IMR-90 (cell line): Measurements from ENCODE around the gene TSPO.

Experiments
- BHLHE40 ChIP-seq: fragments of 150-350 bp; IDR thresholded peaks from 2 replicates; pipeline ENCODE4 v1.6.1; 2016; ENCODE audit warnings: mild to moderate bottlenecking, low read depth, low read length
- CEBPB ChIP-seq: IDR thresholded peaks from 2 replicates; pipeline ENCODE4 v1.6.1; 2012; ENCODE audit warnings: low read depth, low read length, improper control_type of control experiment
- CTCF ChIP-seq: conservative IDR thresholded peaks from 2 replicates; pipeline ENCODE4 v1.5.1; 2012; ENCODE audit warnings: mild to moderate bottlenecking, low read depth, low read length, improper control_type of control experiment
- FOS ChIP-seq: fragments of 150-350 bp; IDR thresholded peaks from 2 replicates; pipeline ENCODE4 v1.6.1; 2016; ENCODE audit warnings: low read depth, low read length
- MAFK ChIP-seq: IDR thresholded peaks from 2 replicates; pipeline ENCODE4 v1.6.1; 2012; ENCODE audit warnings: low read depth, low read length, improper control_type of control experiment
- MAZ ChIP-seq: IDR thresholded peaks from 2 replicates; pipeline ENCODE4 v1.6.1; 2012; ENCODE audit warnings: low read depth, mild to moderate bottlenecking, low read length, improper control_type of control experiment, moderate library complexity, borderline replicate concordance
- MXI1 ChIP-seq: IDR thresholded peaks from 2 replicates; pipeline ENCODE4 v1.6.1; 2012; ENCODE audit warnings: low read depth, mild to moderate bottlenecking, low read length, moderate library complexity, borderline replicate concordance
- POLR2A ChIP-seq: IDR thresholded peaks from 2 replicates; pipeline ENCODE4 v1.6.1; 2012; ENCODE audit warnings: mild to moderate bottlenecking, low read depth, low read length
- RAD21 ChIP-seq: IDR thresholded peaks from 2 replicates; pipeline ENCODE4 v1.6.1; 2012; ENCODE audit warnings: low read length, improper control_type of control experiment
- RCOR1 ChIP-seq: IDR thresholded peaks from 2 replicates; pipeline ENCODE4 v1.6.1; 2012; ENCODE audit warnings: mild to moderate bottlenecking, low read length, improper control_type of control experiment; ENCODE audit not compliant: insufficient replicate concordance
- SMC3 ChIP-seq: fragments of 150-350 bp; IDR thresholded peaks from 2 replicates; pipeline ENCODE4 v1.6.1; 2016; ENCODE audit warnings: low read depth, mild to moderate bottlenecking, antibody characterized with exemption, low read length, moderate library complexity
- USF2 ChIP-seq: fragments of 150-350 bp; IDR thresholded peaks from 2 replicates; pipeline ENCODE4 v1.6.1; 2017; ENCODE audit warnings: mild to moderate bottlenecking, antibody characterized with exemption, low read length, low read depth

- no peak for TF ChIP-seq CTCF
- no peak for TF ChIP-seq FOS
- TF ChIP-seq MXI1: no peak
- TF ChIP-seq POLR2A: no peak
- TF ChIP-seq RAD21: no peak
- no peak for TF ChIP-seq MAZ
- no peak for TF ChIP-seq MAFK
- TF ChIP-seq CEBPB: no peak
- TF ChIP-seq USF2: no peak
- TF ChIP-seq SMC3: no peak
- TF ChIP-seq BHLHE40: no peak
- TF ChIP-seq RCOR1: no peak
These were observed 15.8 kb upstream of the TSPO start for GRCh38 chr22:43135565-43135964.
